CD14-positive monocyte (primary cell): Measurements from ENCODE around the gene FFAR2. TPM values are rescaled to one million over a fixed set of nuclear protein-coding genes. Genes with fewer than 3 reads are reported as not detected.
"Not testable (repeated sequence)": the region's sequence is repeated elsewhere in the genome, so short reads cannot be mapped to it uniquely, and the experiment has no call there.

Experiments
- DNase-seq, 3 donors: peaks; one replicate each; pipeline ENCODE4 v3.0.0-alpha.2; 2011 to 2022
- H2AFZ ChIP-seq: 2 replicates; pipeline ENCODE4 v1.6.0; 2012; ENCODE audit warnings: mild to moderate bottlenecking, low read depth, low read length, inconsistent platforms; ENCODE audit not compliant: insufficient read depth, poor library complexity, severe bottlenecking
- H3K27ac ChIP-seq, 2 donors: 1 replicate in 1 of 2; 2 replicates in 1 of 2; pipeline ENCODE4 v1.5.1; 2012 to 2013; ENCODE audit warnings: low read length in 2 of 2, control low read depth in 1 of 2, inconsistent platforms in 1 of 2, low read depth in 1 of 2, mild to moderate bottlenecking in 1 of 2
- H3K27me3 ChIP-seq, 2 donors: one replicate each; pipeline versions ENCODE4 v1.6.0 to v1.6.1; 2011 to 2013; ENCODE audit warnings: low read length in 2 of 2; ENCODE audit not compliant: control insufficient read depth in 2 of 2, insufficient read depth in 2 of 2
- H3K36me3 ChIP-seq, 2 donors: replicated peaks in 1 of 2; 1 replicate in 1 of 2; 2 replicates in 1 of 2; pipeline versions ENCODE4 v1.5.1 to v1.6.1; 2012 to 2013; ENCODE audit warnings: low read length in 2 of 2, control low read depth in 1 of 2, inconsistent platforms in 1 of 2, mild to moderate bottlenecking in 1 of 2; ENCODE audit not compliant: insufficient read depth in 2 of 2, control insufficient read depth in 1 of 2
- H3K4me1 ChIP-seq, 2 donors: 1 replicate in 1 of 2; 2 replicates in 1 of 2; pipeline versions ENCODE4 v1.5.1 to v1.6.1; 2012 to 2013; ENCODE audit warnings: low read length in 2 of 2, control low read depth in 1 of 2, inconsistent platforms in 1 of 2, mild to moderate bottlenecking in 1 of 2, moderate library complexity in 1 of 2; ENCODE audit not compliant: insufficient read depth in 2 of 2, control insufficient read depth in 1 of 2
- H3K4me2 ChIP-seq: replicated peaks from 2 replicates; pipeline ENCODE3; 2012; ENCODE audit warnings: low read length, moderate library complexity, mild to moderate bottlenecking; ENCODE audit not compliant: poor library complexity, severe bottlenecking; ENCODE audit errors: extremely low read depth
- H3K4me3 ChIP-seq, 3 experiments: fragments of 200-600 bp in 1 of 3; sonication (generic) in 1 of 3; replicated peaks in 1 of 3; 1 replicate in 2 of 3; 2 replicates in 1 of 3; pipeline ENCODE4 v1.5.1; 2011 to 2013; ENCODE audit warnings: low read length in 3 of 3, mild to moderate bottlenecking in 3 of 3, control low read depth in 2 of 3, low read depth in 2 of 3, inconsistent platforms in 1 of 3, moderate library complexity in 1 of 3
- H3K79me2 ChIP-seq: 2 replicates; pipeline ENCODE4 v1.6.0; 2012; ENCODE audit warnings: mild to moderate bottlenecking, control low read depth, inconsistent platforms, low read length, moderate library complexity; ENCODE audit not compliant: insufficient read depth
- H3K9ac ChIP-seq: 2 replicates; pipeline ENCODE4 v1.6.0; 2017; ENCODE audit warnings: low read length, mild to moderate bottlenecking; ENCODE audit not compliant: insufficient read depth, poor library complexity, severe bottlenecking
- H3K9me3 ChIP-seq, 2 donors: replicated peaks in 1 of 2; 1 replicate in 1 of 2; 2 replicates in 1 of 2; pipeline versions ENCODE4 v1.5.1 to v1.6.1; 2012 to 2013; ENCODE audit warnings: low read length in 2 of 2, control low read depth in 1 of 2; ENCODE audit not compliant: control insufficient read depth in 1 of 2, insufficient read depth in 1 of 2
- H4K20me1 ChIP-seq: 2 replicates; pipeline ENCODE4 v1.6.0; 2012; ENCODE audit warnings: mild to moderate bottlenecking, low read length, control low read depth, moderate library complexity; ENCODE audit not compliant: insufficient read depth
- H3K27ac Mint-ChIP-seq, 7 donors: one replicate each; pipeline ENCODE4 v1.8.0; 2020; ENCODE audit warnings: mild to moderate bottlenecking in 7 of 7, mixed read lengths in 7 of 7, moderate library complexity in 6 of 7, inconsistent platforms in 2 of 7
- H3K27me3 Mint-ChIP-seq, 3 donors: one replicate each; pipeline ENCODE4 v1.8.0; 2021 to 2022; ENCODE audit warnings: low read depth in 3 of 3, mild to moderate bottlenecking in 3 of 3, mixed read lengths in 3 of 3, moderate library complexity in 3 of 3, inconsistent platforms in 1 of 3
- H3K36me3 Mint-ChIP-seq, 2 donors: one replicate each; pipeline ENCODE4 v1.8.0; 2020; ENCODE audit warnings: mixed read lengths in 2 of 2, inconsistent platforms in 1 of 2, mild to moderate bottlenecking in 1 of 2
- H3K4me1 Mint-ChIP-seq: one replicate; pipeline ENCODE4 v1.8.0; 2020; ENCODE audit warnings: mild to moderate bottlenecking, mixed read lengths
- H3K4me3 Mint-ChIP-seq, 2 donors: one replicate each; pipeline ENCODE4 v1.8.0; 2020; ENCODE audit warnings: mild to moderate bottlenecking in 2 of 2, mixed read lengths in 2 of 2, moderate library complexity in 1 of 2
- H3K9me3 Mint-ChIP-seq, 7 donors: one replicate each; pipeline ENCODE4 v1.8.0; 2020 to 2022; ENCODE audit warnings: mixed read lengths in 7 of 7, mild to moderate bottlenecking in 6 of 7, moderate library complexity in 6 of 7, inconsistent platforms in 2 of 7
- CTCF ChIP-seq: fragments of 200-600 bp; IDR thresholded peaks from one replicate; pipeline ENCODE4 v1.8.0; 2022; ENCODE audit warnings: antibody characterized with exemption, mild to moderate bottlenecking
- WGBS: methylation state at CpG from one replicate; pipeline ENCODE4 v1.1.5; 2013; ENCODE audit warnings: missing lambda C conversion rate; ENCODE audit not compliant: insufficient coverage; 5-methylcytosine and 5-hydroxymethylcytosine counted together
- intact Hi-C, 2 donors: fragments of 100-400 bp; cut with micrococcal nuclease; formaldehyde crosslinking; loops; one replicate each; pipeline versions ENCODE4 v1.15.0 to v1.15.1; 2023
- polyA plus RNA-seq, 3 donors: library from polyadenylated mRNA; depleted of rRNA in 1 of 3; unstranded in 2 of 3; stranded (reverse) in 1 of 3; fragments of 300-500 nt in 2 of 3; fragments of >200 nt in 1 of 3; fragmentation: Illumina TruSeq in 2 of 3; gene quantifications; 1 replicate in 2 of 3; 2 replicates in 1 of 3; pipeline ENCODE4 v1.2.3, GENCODE V29; 2012 to 2021

Gene FFAR2
- polyA plus RNA-seq, 3 donors = 5.7 to 38.7 (median 10.8) TPM

- no peaks in the 10 kb centered on the region for H3K27me3 ChIP-seq
- peaks cover 62% of the 10 kb centered on the region for H3K4me1 Mint-ChIP-seq
Measured at GRCh38 chr19:35462476-35462953, 14.5 kb downstream of the FFAR2 start.

GRCh38 chr19:35462956-35463355, 14.9 kb downstream of the FFAR2 start:
- peaks cover 61% of the 10 kb centered on the region for H3K4me1 Mint-ChIP-seq
- H3K27ac ChIP-seq = peak overlapping the region; percentile 0 to 80

More at GRCh38 chr19:35462476-35462953, 14.5 kb downstream of the FFAR2 start:
- Histone ChIP-seq H3K9me3 (no peaks in the 10 kb centered on the region), H3K36me3 (no peaks in the 10 kb centered on the region), H3K4me1 (peaks cover 53 to 61% of the 10 kb centered on the region in 2 donors), H3K4me3 (peak overlapping the region in 1 of 3 experiments; percentile 11), H2AFZ (no peak overlapping the region), H3K79me2 (no peaks in the 10 kb centered on the region), H3K9ac (no peak overlapping the region), H3K27ac (peak overlapping the region; percentile 0 to 80), H4K20me1 (no peaks in the 10 kb centered on the region), H3K4me2 (peak overlapping the region; percentile 47)
- Mint-ChIP-seq H3K36me3 (peaks cover 0 to 4% of the 10 kb centered on the region in 2 donors), H3K27ac (peak overlapping the region; percentile 84 to 96 (median 91)), H3K4me3 (peak overlapping the region; percentile 31 to 75), H3K27me3 (peaks cover 2 to 4% (median 3%) of the 10 kb centered on the region in 3 donors), H3K9me3 (no peaks in the 10 kb centered on the region)
- DNase-seq = peak; percentile 90 to 99 (median 94)
- 0% methylated on average over 3 of the region's 6 CpGs for WGBS
- intact Hi-C loops = loop anchor here (2.0 to 10.0 kb wide), 2 partner anchors 14 to 248 kb away; partner anchors contain the start of gene FFAR2 (in 2 of the 2)
- TF ChIP-seq CTCF = peak; percentile 15

More at GRCh38 chr19:35462956-35463355, 14.9 kb downstream of the FFAR2 start:
- not testable (repeated sequence) for H3K79me2 ChIP-seq, H3K27me3 ChIP-seq, H3K9ac ChIP-seq, H3K9me3 Mint-ChIP-seq, H3K36me3 Mint-ChIP-seq, H4K20me1 ChIP-seq, H2AFZ ChIP-seq, H3K27me3 Mint-ChIP-seq, H3K36me3 ChIP-seq, H3K9me3 ChIP-seq
- Mint-ChIP-seq H3K27ac (peak overlapping the region; percentile 84 to 96 (median 91)), H3K4me3 (peak overlapping the region in 1 of 2 donors; percentile 23)
- Histone ChIP-seq H3K4me1 (peaks cover 53 to 61% of the 10 kb centered on the region in 2 donors), H3K4me3 (peak overlapping the region in 1 of 3 experiments; percentile 11), H3K4me2 (peak overlapping the region; percentile 47)
- intact Hi-C loops = loop anchor here (2.0 to 10.0 kb wide), 2 partner anchors 14 to 248 kb away; partner anchors contain the start of gene FFAR2 (in 2 of the 2)
- WGBS = no CpG with 5 or more reads among the region's 7 CpGs
- peak in 1 of 3 donors; percentile 62 for DNase-seq
